H9 (cell line): ENCODE results near the gene ZBTB6. TPM values are rescaled to one million over a fixed set of nuclear protein-coding genes. Genes with fewer than 3 reads are reported as not detected.

ENCODE experiments used
- DNase-seq: peaks from one replicate; pipeline ENCODE4 v3.0.0-alpha.2; 2017
- H2AFZ ChIP-seq: one replicate; pipeline ENCODE4 v1.6.1; 2013; ENCODE audit warnings: mild to moderate bottlenecking, low read length, control low read depth, moderate library complexity
- H2AK5ac ChIP-seq: 2 replicates; pipeline ENCODE4 v1.6.1; 2013; ENCODE audit warnings: low read length, control low read depth, mixed read lengths; ENCODE audit not compliant: insufficient read length
- H2BK120ac ChIP-seq: one replicate; pipeline ENCODE4 v1.6.1; 2013; ENCODE audit warnings: low read depth, mild to moderate bottlenecking, low read length, control low read depth, inconsistent platforms; ENCODE audit not compliant: poor library complexity, severe bottlenecking
- H2BK12ac ChIP-seq: 2 replicates; pipeline ENCODE4 v1.6.1; 2013; ENCODE audit warnings: low read length, control low read depth, mixed read lengths, low read depth; ENCODE audit not compliant: insufficient read length
- H2BK15ac ChIP-seq: 2 replicates; pipeline ENCODE4 v1.6.1; 2013; ENCODE audit warnings: low read depth, low read length, control low read depth
- H2BK20ac ChIP-seq: one replicate; pipeline ENCODE4 v1.6.1; 2013; ENCODE audit warnings: low read depth, mild to moderate bottlenecking, low read length, control low read depth, inconsistent platforms; ENCODE audit not compliant: poor library complexity, severe bottlenecking
- H2BK5ac ChIP-seq: 2 replicates; pipeline ENCODE4 v1.6.1; 2013; ENCODE audit warnings: low read length, control low read depth, mixed read lengths; ENCODE audit not compliant: insufficient read length
- H3K14ac ChIP-seq: 2 replicates; pipeline ENCODE4 v1.6.1; 2013; ENCODE audit warnings: low read length, control low read depth; ENCODE audit not compliant: insufficient read depth
- H3K18ac ChIP-seq: 2 replicates; pipeline ENCODE4 v1.6.1; 2013; ENCODE audit warnings: low read depth, mild to moderate bottlenecking, mixed read lengths, low read length, control low read depth; ENCODE audit not compliant: insufficient read length
- H3K23ac ChIP-seq: 2 replicates; pipeline ENCODE4 v1.6.1; 2013; ENCODE audit warnings: low read length, control low read depth, mixed read lengths, low read depth; ENCODE audit not compliant: insufficient read length
- H3K23me2 ChIP-seq: 2 replicates; pipeline ENCODE4 v1.6.1; 2013; ENCODE audit warnings: low read depth, mild to moderate bottlenecking, mixed read lengths, low read length, control low read depth; ENCODE audit not compliant: insufficient read length, poor library complexity, severe bottlenecking
- H3K27ac ChIP-seq: 2 replicates; pipeline ENCODE4 v1.5.1; 2013; ENCODE audit warnings: low read length, control low read depth, mixed read lengths, low read depth; ENCODE audit not compliant: insufficient read length
- H3K27me3 ChIP-seq: 2 replicates; pipeline ENCODE4 v1.6.1; 2013; ENCODE audit warnings: low read length, control low read depth, inconsistent platforms; ENCODE audit not compliant: insufficient read depth
- H3K4ac ChIP-seq: 2 replicates; pipeline ENCODE4 v1.6.1; 2013; ENCODE audit warnings: low read depth, mild to moderate bottlenecking, control low read depth, inconsistent platforms, low read length, moderate library complexity
- H3K4me1 ChIP-seq: 2 replicates; pipeline ENCODE4 v1.6.1; 2013; ENCODE audit warnings: low read length, control low read depth, inconsistent platforms; ENCODE audit not compliant: insufficient read depth
- H3K4me2 ChIP-seq: 2 replicates; pipeline ENCODE4 v1.6.1; 2013; ENCODE audit warnings: low read length, control low read depth, mixed read lengths; ENCODE audit not compliant: insufficient read length, insufficient read depth
- H3K56ac ChIP-seq: 2 replicates; pipeline ENCODE4 v1.6.1; 2013; ENCODE audit warnings: low read depth, mild to moderate bottlenecking, mixed read lengths, low read length, control low read depth; ENCODE audit not compliant: insufficient read length
- H3K79me1 ChIP-seq: 2 replicates; pipeline ENCODE4 v1.6.1; 2013; ENCODE audit warnings: low read depth, mild to moderate bottlenecking, moderate library complexity, low read length, control low read depth, inconsistent platforms; ENCODE audit not compliant: insufficient read depth, poor library complexity, severe bottlenecking
- H3K79me2 ChIP-seq: 2 replicates; pipeline ENCODE4 v1.6.1; 2013; ENCODE audit warnings: low read length, control low read depth, inconsistent platforms; ENCODE audit not compliant: insufficient read depth
- H3K9ac ChIP-seq: 2 replicates; pipeline ENCODE4 v1.6.1; 2013; ENCODE audit warnings: low read length, control low read depth, mixed read lengths; ENCODE audit not compliant: insufficient read length; ENCODE audit errors: extremely low read depth
- H3K9me3 ChIP-seq: one replicate; pipeline ENCODE4 v1.6.1; 2013; ENCODE audit warnings: low read depth, low read length, inconsistent platforms; ENCODE audit not compliant: control insufficient read depth
- H3T11ph ChIP-seq: one replicate; pipeline ENCODE4 v1.6.1; 2013; ENCODE audit warnings: mild to moderate bottlenecking, low read length, control low read depth, inconsistent platforms
- H4K20me1 ChIP-seq: one replicate; pipeline ENCODE4 v1.6.1; 2013; ENCODE audit not compliant: control insufficient read depth, insufficient read length, insufficient read depth
- H4K5ac ChIP-seq: 2 replicates; pipeline ENCODE4 v1.6.1; 2013; ENCODE audit warnings: low read depth, mild to moderate bottlenecking, mixed read lengths, low read length, control low read depth; ENCODE audit not compliant: insufficient read length
- H4K8ac ChIP-seq: replicated peaks from 2 replicates; pipeline ENCODE4 v1.6.1; 2013; ENCODE audit warnings: low read length, control low read depth, mixed read lengths, low read depth; ENCODE audit not compliant: insufficient read length
- H4K91ac ChIP-seq: 2 replicates; pipeline ENCODE4 v1.6.1; 2013; ENCODE audit warnings: low read depth, mild to moderate bottlenecking, moderate library complexity, mixed read lengths, low read length, control low read depth; ENCODE audit not compliant: insufficient read length
- H3K27ac Mint-ChIP-seq, 3 experiments: 2 replicates in 2 of 3; 3 replicates in 1 of 3; pipeline ENCODE4 v1.8.0; 2020 to 2021; ENCODE audit warnings: mixed read lengths in 3 of 3, mild to moderate bottlenecking in 1 of 3, moderate library complexity in 1 of 3
- H3K27me3 Mint-ChIP-seq: 2 replicates; pipeline ENCODE4 v1.8.0; 2021; ENCODE audit warnings: low read depth, mild to moderate bottlenecking, moderate library complexity, mixed read lengths
- H3K36me3 Mint-ChIP-seq, 3 experiments: 2 replicates in 2 of 3; 3 replicates in 1 of 3; pipeline ENCODE4 v1.8.0; 2020 to 2021; ENCODE audit warnings: low read depth in 3 of 3, mixed read lengths in 3 of 3; ENCODE audit not compliant: insufficient read depth in 1 of 3
- H3K4me1 Mint-ChIP-seq, 2 experiments: 2 replicates each; pipeline ENCODE4 v1.8.0; 2020; ENCODE audit warnings: mixed read lengths in 2 of 2
- H3K4me3 Mint-ChIP-seq, 2 experiments: 2 replicates in 1 of 2; 3 replicates in 1 of 2; pipeline ENCODE4 v1.8.0; 2020 to 2021; ENCODE audit warnings: mild to moderate bottlenecking in 2 of 2, mixed read lengths in 2 of 2, moderate library complexity in 1 of 2
- H3K9me3 Mint-ChIP-seq, 2 experiments: 2 replicates in 1 of 2; 3 replicates in 1 of 2; pipeline ENCODE4 v1.8.0; 2020; ENCODE audit warnings: mild to moderate bottlenecking in 2 of 2, mixed read lengths in 2 of 2, moderate library complexity in 1 of 2
- CTCF ChIP-seq: fragments of 200-600 bp; sonication (generic); conservative IDR thresholded peaks from 3 replicates; pipeline ENCODE4 v1.8.0; 2021; ENCODE audit warnings: antibody characterized with exemption, mild to moderate bottlenecking
- WGBS: extraction: QIAGEN DNeasy Blood & Tissue Kit; methylation state at CpG from one replicate; pipeline ENCODE4 v1.1.7; 2013; ENCODE audit warnings: missing lambda C conversion rate, low lambda C conversion rate, mixed read lengths; ENCODE audit not compliant: insufficient read length; ENCODE audit errors: extremely low coverage; 5-methylcytosine and 5-hydroxymethylcytosine counted together
- total RNA-seq: library from RNA; stranded (reverse); gene quantifications from 2 replicates; pipeline ENCODE4 v1.2.1, GENCODE V29; 2021

ZBTB6 gene
- total RNA-seq, 1 experiment from 2014 or later, result 10.2 TPM

GRCh38 chr9:122900791-122901190, 12.3 kb downstream of the ZBTB6 start:
- Histone ChIP-seq H4K20me1 (no peaks in the 10 kb centered on the region), H3K23ac (no peak overlapping the region), H3K4ac (no peak overlapping the region), H3K14ac (no peak overlapping the region), H2BK15ac (no peak overlapping the region), H3K27ac (no peak overlapping the region), H3K27me3 (no peaks in the 10 kb centered on the region), H4K8ac (no peak overlapping the region), H4K91ac (no peak overlapping the region), H4K5ac (no peak overlapping the region), H3K4me1 (no peaks in the 10 kb centered on the region), H2BK20ac (no peak overlapping the region), H2AK5ac (no peak overlapping the region), H3K4me2 (no peak overlapping the region), H2BK120ac (no peak overlapping the region), H3T11ph (no peak overlapping the region), H3K79me2 (peaks cover 15% of the 10 kb centered on the region; the same call in 1 of the 2 replicates), H3K56ac (no peak overlapping the region), H3K79me1 (peaks cover 3% of the 10 kb centered on the region), H3K9me3 (no peaks in the 10 kb centered on the region), H3K18ac (no peak overlapping the region), H2BK12ac (no peak overlapping the region), H3K23me2 (no peaks in the 10 kb centered on the region), H2AFZ (no peak overlapping the region), H3K9ac (no peak overlapping the region), H2BK5ac (no peak overlapping the region)
- Mint-ChIP-seq H3K4me1 (peaks cover 10 to 11% of the 10 kb centered on the region in 2 experiments), H3K27me3 (no peaks in the 10 kb centered on the region), H3K27ac (no peak overlapping the region), H3K4me3 (no peak overlapping the region), H3K9me3 (no peaks in the 10 kb centered on the region), H3K36me3 (peaks cover 3 to 14% (median 5%) of the 10 kb centered on the region in 3 experiments; a peak in 4 of 7 replicates)
- TF ChIP-seq CTCF, result no peak
- WGBS, result no CpG with 5 or more reads among the region's 2 CpGs
- DNase-seq, result no peak
